IPS-15b (cell line): ENCODE measurements around the gene HCFC1.
"Not testable (repeated sequence)": the region's sequence is repeated elsewhere in the genome, so short reads cannot be mapped to it uniquely, and the experiment has no call there.

ENCODE experiments used
- H3K27me3 ChIP-seq: one replicate; pipeline ENCODE4 v1.6.1; 2013; ENCODE audit warnings: low read length; ENCODE audit not compliant: control insufficient read depth, insufficient read depth
- H3K36me3 ChIP-seq: one replicate; pipeline ENCODE4 v1.6.1; 2013; ENCODE audit warnings: low read length; ENCODE audit not compliant: control insufficient read depth, insufficient read depth
- H3K4me1 ChIP-seq: one replicate; pipeline ENCODE4 v1.6.1; 2013; ENCODE audit warnings: mild to moderate bottlenecking, low read length; ENCODE audit not compliant: control insufficient read depth, insufficient read depth
- H3K4me3 ChIP-seq: one replicate; pipeline ENCODE4 v1.5.1; 2013; ENCODE audit warnings: low read depth, low read length
- H3K9ac ChIP-seq: one replicate; pipeline ENCODE4 v1.6.1; 2013; ENCODE audit warnings: low read depth, mild to moderate bottlenecking, low read length
- H3K9me3 ChIP-seq: one replicate; pipeline ENCODE4 v1.6.1; 2013; ENCODE audit warnings: mild to moderate bottlenecking, low read length; ENCODE audit not compliant: control insufficient read depth, insufficient read depth

HCFC1 gene

GRCh38 chrX:153983321-153983801 is 11.7 kb upstream of the HCFC1 start:
- Histone ChIP-seq H3K4me3 (no peak overlapping the region), H3K27me3 (no peaks in the 10 kb centered on the region), H3K36me3 (no peaks in the 10 kb centered on the region), H3K9ac (no peak overlapping the region), H3K4me1 (no peaks in the 10 kb centered on the region), H3K9me3 (no peaks in the 10 kb centered on the region)

- Histone ChIP-seq H3K4me1 (no peaks in the 10 kb centered on the region), H3K9me3 (no peaks in the 10 kb centered on the region), H3K27me3 (no peaks in the 10 kb centered on the region), H3K9ac (no peak overlapping the region), H3K4me3 (no peak overlapping the region), H3K36me3 (no peaks in the 10 kb centered on the region)
Observed at GRCh38 chrX:153981771-153982533, 10.3 kb upstream of the HCFC1 start.

GRCh38 chrX:153981231-153981630 is 9.6 kb upstream of the HCFC1 start:
- H3K4me3 ChIP-seq = no peak overlapping the region

GRCh38 chrX:153980394-153980793 is 8.8 kb upstream of the HCFC1 start:
- not testable (repeated sequence) for H3K4me3 ChIP-seq, H3K27me3 ChIP-seq, H3K36me3 ChIP-seq, H3K9me3 ChIP-seq, H3K9ac ChIP-seq, H3K4me1 ChIP-seq

More at GRCh38 chrX:153981231-153981630, 9.6 kb upstream of the HCFC1 start:
- Histone ChIP-seq H3K9ac (no peak overlapping the region), H3K9me3 (no peaks in the 10 kb centered on the region), H3K27me3 (no peaks in the 10 kb centered on the region), H3K4me1 (no peaks in the 10 kb centered on the region), H3K36me3 (no peaks in the 10 kb centered on the region)

GRCh38 chrX:153974726-153975286 is 3.2 kb upstream of the HCFC1 start:
- Histone ChIP-seq H3K4me1 (no peaks in the 10 kb centered on the region), H3K9ac (no peak overlapping the region), H3K27me3 (no peaks in the 10 kb centered on the region), H3K36me3 (no peaks in the 10 kb centered on the region), H3K4me3 (no peak overlapping the region), H3K9me3 (peaks cover 4% of the 10 kb centered on the region)

GRCh38 chrX:153974003-153974725 is 2.5 kb upstream of the HCFC1 start:
- H3K4me3 ChIP-seq = no peak overlapping the region

GRCh38 chrX:153973127-153974002 is 1.7 kb upstream of the HCFC1 start:
- Histone ChIP-seq H3K4me1 (peaks cover 3% of the 10 kb centered on the region), H3K36me3 (no peaks in the 10 kb centered on the region), H3K27me3 (no peaks in the 10 kb centered on the region), H3K4me3 (peak overlapping the region; percentile 48), H3K9me3 (peaks cover 6% of the 10 kb centered on the region), H3K9ac (peak overlapping the region; percentile 74)

More at GRCh38 chrX:153974003-153974725, 2.5 kb upstream of the HCFC1 start:
- no peaks in the 10 kb centered on the region for H3K27me3 ChIP-seq
- H3K4me1 ChIP-seq = no peaks in the 10 kb centered on the region
- peak overlapping the region; percentile 74 for H3K9ac ChIP-seq
- H3K36me3 ChIP-seq = no peaks in the 10 kb centered on the region
- H3K9me3 ChIP-seq = peaks cover 4% of the 10 kb centered on the region

GRCh38 chrX:153972368-153973126 is 929 bp upstream of the HCFC1 start, which contains the start of gene TMEM187:
Gene TMEM187 (plus strand): TSS chrX:153972754. CDS start chrX:153982063, 9,309 bp downstream.
- H3K9ac ChIP-seq = peak within 1 kb of the TSS; percentile 98
- H3K4me1 ChIP-seq = peaks cover 3% of the 10 kb centered on the region
- peaks cover 8% of the 10 kb centered on the region for H3K9me3 ChIP-seq
- H3K36me3 ChIP-seq = no peaks in the 10 kb centered on the region
- no peaks in the 10 kb centered on the region for H3K27me3 ChIP-seq
- H3K4me3 ChIP-seq = peak within 1 kb of the TSS; percentile 95

- peak overlapping the region; percentile 95 for H3K4me3 ChIP-seq
- H3K4me1 ChIP-seq = peaks cover 3% of the 10 kb centered on the region
- H3K9ac ChIP-seq = peak overlapping the region; percentile 98
- no peaks in the 10 kb centered on the region for H3K27me3 ChIP-seq
- H3K36me3 ChIP-seq = peaks cover 5% of the 10 kb centered on the region
- H3K9me3 ChIP-seq = peaks cover 8% of the 10 kb centered on the region
Observed at GRCh38 chrX:153971124-153971449, 531 bp downstream of the HCFC1 start.

- Histone ChIP-seq H3K36me3 (peaks cover 5% of the 10 kb centered on the region), H3K9me3 (peaks cover 8% of the 10 kb centered on the region), H3K4me1 (peaks cover 3% of the 10 kb centered on the region), H3K4me3 (peak overlapping the region; percentile 95), H3K27me3 (no peaks in the 10 kb centered on the region), H3K9ac (peak overlapping the region; percentile 98)
Observed at GRCh38 chrX:153970357-153971123, 1.1 kb downstream of the HCFC1 start.
